Nephron progenitor cell (in vitro differentiated cells): ENCODE measurements around the gene MEX3A.
"Not testable (repeated sequence)": the region's sequence is repeated elsewhere in the genome, so short reads cannot be mapped to it uniquely, and the experiment has no call there.

ENCODE experiments used
- DNase-seq: peaks from one replicate; pipeline ENCODE4 v3.0.0; 2021
- H3K27ac Mint-ChIP-seq: 2 replicates; pipeline ENCODE4 v1.8.0; 2021; ENCODE audit warnings: mild to moderate bottlenecking, moderate library complexity, mixed read lengths
- H3K27me3 Mint-ChIP-seq: 2 replicates; pipeline ENCODE4 v1.8.0; 2021; ENCODE audit warnings: mild to moderate bottlenecking, low read depth, mixed read lengths; ENCODE audit not compliant: poor library complexity
- H3K36me3 Mint-ChIP-seq: 2 replicates; pipeline ENCODE4 v1.8.0; 2021; ENCODE audit warnings: low read depth, mixed read lengths
- H3K4me1 Mint-ChIP-seq: 2 replicates; pipeline ENCODE4 v1.8.0; 2021; ENCODE audit warnings: mixed read lengths
- H3K4me3 Mint-ChIP-seq: 2 replicates; pipeline ENCODE4 v1.8.0; 2021; ENCODE audit warnings: mild to moderate bottlenecking, moderate library complexity, mixed read lengths
- H3K9me3 Mint-ChIP-seq: 2 replicates; pipeline ENCODE4 v1.8.0; 2021; ENCODE audit warnings: mild to moderate bottlenecking, moderate library complexity, mixed read lengths
- TF ChIP-seq, protein P1 (sequence below): fragments of 200-600 bp; sonication (generic); IDR thresholded peaks from 2 replicates; pipeline ENCODE4 v1.5.0; 2021; ENCODE audit warnings: antibody characterized with exemption

Gene MEX3A

DNA sequence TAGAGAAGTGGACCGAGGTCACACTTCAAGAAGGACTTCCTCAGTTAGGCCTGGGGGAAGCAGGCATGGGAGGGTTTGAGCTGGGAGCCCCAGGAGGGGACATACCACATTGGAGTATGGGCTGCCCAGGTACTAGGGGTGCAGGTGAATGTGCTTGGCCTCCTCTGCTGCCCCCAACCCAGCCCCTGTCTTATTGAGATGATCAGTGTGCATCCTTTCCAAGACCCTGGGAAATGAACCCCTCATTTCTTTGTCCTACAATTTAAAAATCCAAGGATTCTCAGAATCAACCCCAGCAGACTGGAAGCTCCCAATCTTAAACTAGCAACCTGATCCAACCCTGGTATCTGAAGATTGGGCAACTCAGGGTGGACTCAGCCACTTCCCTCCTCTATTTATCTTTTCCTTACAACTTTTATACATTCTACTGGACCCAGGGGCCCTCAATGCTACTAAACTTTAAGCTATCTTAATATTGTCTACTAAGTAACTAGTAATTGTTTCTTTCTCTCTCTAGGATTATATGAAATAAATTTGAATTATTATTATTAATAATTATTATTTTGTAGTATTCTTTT, 9.1 kb downstream of the MEX3A start:
- Mint-ChIP-seq H3K4me1 (peaks cover 84% of the 10 kb centered on the region), H3K4me3 (peak overlapping the region; percentile 79), H3K27me3 (no peaks in the 10 kb centered on the region), H3K36me3 (peaks cover 35% of the 10 kb centered on the region), H3K27ac (peak overlapping the region; percentile 76), H3K9me3 (no peaks in the 10 kb centered on the region)
- TF ChIP-seq, protein P1, sequence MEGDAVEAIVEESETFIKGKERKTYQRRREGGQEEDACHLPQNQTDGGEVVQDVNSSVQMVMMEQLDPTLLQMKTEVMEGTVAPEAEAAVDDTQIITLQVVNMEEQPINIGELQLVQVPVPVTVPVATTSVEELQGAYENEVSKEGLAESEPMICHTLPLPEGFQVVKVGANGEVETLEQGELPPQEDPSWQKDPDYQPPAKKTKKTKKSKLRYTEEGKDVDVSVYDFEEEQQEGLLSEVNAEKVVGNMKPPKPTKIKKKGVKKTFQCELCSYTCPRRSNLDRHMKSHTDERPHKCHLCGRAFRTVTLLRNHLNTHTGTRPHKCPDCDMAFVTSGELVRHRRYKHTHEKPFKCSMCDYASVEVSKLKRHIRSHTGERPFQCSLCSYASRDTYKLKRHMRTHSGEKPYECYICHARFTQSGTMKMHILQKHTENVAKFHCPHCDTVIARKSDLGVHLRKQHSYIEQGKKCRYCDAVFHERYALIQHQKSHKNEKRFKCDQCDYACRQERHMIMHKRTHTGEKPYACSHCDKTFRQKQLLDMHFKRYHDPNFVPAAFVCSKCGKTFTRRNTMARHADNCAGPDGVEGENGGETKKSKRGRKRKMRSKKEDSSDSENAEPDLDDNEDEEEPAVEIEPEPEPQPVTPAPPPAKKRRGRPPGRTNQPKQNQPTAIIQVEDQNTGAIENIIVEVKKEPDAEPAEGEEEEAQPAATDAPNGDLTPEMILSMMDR: no peak
- DNase-seq: no peak

DNA sequence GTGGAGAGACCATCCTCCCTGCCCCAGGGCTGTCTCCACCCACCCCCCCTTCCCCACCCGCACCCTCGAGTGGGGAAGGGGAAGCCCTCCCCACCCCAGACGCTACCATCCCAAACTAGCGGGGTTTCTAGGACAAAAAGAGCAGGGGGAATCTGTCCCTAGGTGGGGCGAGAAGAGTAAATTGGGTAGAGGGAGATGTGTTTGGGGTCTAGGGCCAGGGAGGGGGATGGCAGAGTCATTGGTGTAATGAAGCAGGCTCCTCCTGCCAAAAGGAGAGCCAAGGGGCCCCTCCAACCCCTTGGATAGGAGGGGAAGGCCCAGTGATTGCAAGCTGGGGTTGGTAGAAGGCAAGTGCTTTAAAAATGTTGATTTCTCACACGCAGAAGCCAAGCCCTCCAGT, 10.0 kb downstream of the MEX3A start:
- Mint-ChIP-seq H3K27ac (peak overlapping the region; percentile 76), H3K36me3 (peaks cover 29% of the 10 kb centered on the region), H3K27me3 (no peaks in the 10 kb centered on the region), H3K4me1 (peaks cover 78% of the 10 kb centered on the region), H3K4me3 (peak overlapping the region; percentile 79), H3K9me3 (no peaks in the 10 kb centered on the region)
- TF ChIP-seq, protein P1: no peak
- no peak for DNase-seq

DNA sequence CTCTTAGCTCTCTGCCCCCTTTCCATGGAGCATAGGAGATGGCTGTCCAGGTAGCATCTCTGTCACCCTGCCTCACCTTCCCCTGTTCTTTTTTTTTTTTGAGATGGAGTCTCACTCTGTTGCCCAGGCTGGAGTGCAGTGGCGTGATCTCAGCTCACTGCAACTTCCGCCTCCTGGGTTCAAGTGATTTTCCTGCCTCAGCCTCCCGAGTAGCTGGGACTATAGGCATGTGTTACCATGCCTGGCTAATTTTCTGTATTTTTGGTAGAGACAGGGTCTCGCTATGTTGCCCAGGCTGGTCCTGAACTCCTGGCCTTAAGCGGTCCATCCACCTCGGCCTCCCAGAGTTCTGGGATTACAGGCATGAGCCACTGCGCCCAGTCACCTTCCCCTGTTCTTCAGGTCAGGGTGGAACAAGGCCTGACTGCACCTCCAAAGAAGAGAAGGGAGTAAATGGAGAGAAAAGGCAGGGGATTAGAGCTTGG, 10.9 kb downstream of the MEX3A start:
- peaks cover 29% of the 10 kb centered on the region for H3K36me3 Mint-ChIP-seq
- peak overlapping the region; percentile 71 for H3K27ac Mint-ChIP-seq

DNA sequence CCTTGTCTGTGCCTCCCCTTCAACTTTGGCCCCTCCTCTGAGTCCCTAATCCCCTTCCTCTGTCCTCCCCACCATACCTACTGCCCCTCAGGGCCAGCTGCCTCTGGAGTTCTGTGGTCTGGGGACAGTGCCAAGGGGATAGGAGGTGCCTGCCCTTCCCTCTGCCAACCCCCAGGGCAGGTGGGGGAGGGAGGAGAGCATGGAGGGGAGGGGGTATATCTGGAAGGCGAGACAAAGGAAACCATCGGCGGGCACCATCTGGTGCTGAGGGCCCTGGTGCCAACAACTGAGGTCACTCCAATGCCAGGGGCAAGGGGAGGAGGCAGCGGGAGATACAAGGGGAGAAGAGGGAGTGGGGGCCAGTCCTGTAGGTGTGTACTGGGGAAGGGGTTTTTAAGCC, 11.7 kb downstream of the MEX3A start:
- H3K36me3 Mint-ChIP-seq: peaks cover 26% of the 10 kb centered on the region
- no peak for DNase-seq
- no peak overlapping the region for H3K4me3 Mint-ChIP-seq
- H3K4me1 Mint-ChIP-seq: peaks cover 74% of the 10 kb centered on the region
- H3K9me3 Mint-ChIP-seq: no peaks in the 10 kb centered on the region
- H3K27ac Mint-ChIP-seq: peak overlapping the region; percentile 86
- TF ChIP-seq, protein P1: no peak
- H3K27me3 Mint-ChIP-seq: no peaks in the 10 kb centered on the region

More for the DNA sequence above, 10.9 kb downstream of the MEX3A start:
- not testable (repeated sequence) for H3K27me3 Mint-ChIP-seq, DNase-seq, H3K9me3 Mint-ChIP-seq
- H3K4me1 Mint-ChIP-seq: peaks cover 74% of the 10 kb centered on the region
- peak overlapping the region; percentile 55 for H3K4me3 Mint-ChIP-seq

DNA sequence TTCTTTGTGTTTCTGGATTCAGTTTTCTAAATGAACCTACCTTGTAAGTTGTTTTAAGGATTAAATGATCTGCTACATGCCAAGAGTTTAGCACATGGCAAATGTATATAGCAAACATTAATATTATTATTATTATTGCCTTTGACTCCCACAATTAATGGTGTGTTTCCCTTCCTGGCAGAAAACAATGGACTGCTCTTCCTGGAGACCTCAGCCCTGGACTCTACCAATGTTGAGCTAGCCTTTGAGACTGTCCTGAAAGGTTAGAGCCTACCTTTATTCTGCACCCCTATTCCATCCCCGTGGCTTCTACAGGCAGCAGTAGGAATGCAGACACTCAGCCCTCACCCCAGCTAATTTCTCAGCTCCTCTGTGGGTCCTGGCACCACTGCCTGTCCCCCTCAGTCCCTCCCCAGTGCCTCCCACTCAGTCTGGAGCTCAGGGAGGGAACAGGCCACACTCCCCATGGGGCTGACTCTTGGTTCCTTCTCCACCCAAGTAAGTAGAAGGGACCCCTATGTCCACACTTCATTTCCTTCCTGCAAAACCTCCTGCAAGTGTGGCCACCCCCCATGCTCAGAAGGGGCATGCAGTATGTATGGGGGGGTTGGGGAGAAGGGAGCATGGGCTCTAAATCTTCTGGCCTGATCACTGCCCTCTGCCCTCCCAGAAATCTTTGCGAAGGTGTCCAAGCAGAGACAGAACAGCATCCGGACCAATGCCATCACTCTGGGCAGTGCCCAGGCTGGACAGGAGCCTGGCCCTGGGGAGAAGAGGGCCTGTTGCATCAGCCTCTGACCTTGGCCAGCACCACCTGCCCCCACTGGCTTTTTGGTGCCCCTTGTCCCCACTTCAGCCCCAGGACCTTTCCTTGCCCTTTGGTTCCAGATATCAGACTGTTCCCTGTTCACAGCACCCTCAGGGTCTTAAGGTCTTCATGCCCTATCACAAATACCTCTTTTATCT, 12.5 kb downstream of the MEX3A start:
- H3K36me3 Mint-ChIP-seq: peaks cover 20% of the 10 kb centered on the region
- peak overlapping the region; percentile 86 for H3K27ac Mint-ChIP-seq
- H3K27me3 Mint-ChIP-seq: no peaks in the 10 kb centered on the region
- TF ChIP-seq, protein P1: no peak
- H3K9me3 Mint-ChIP-seq: no peaks in the 10 kb centered on the region
- DNase-seq: no peak
- no peak overlapping the region for H3K4me3 Mint-ChIP-seq
- peaks cover 74% of the 10 kb centered on the region for H3K4me1 Mint-ChIP-seq

DNA sequence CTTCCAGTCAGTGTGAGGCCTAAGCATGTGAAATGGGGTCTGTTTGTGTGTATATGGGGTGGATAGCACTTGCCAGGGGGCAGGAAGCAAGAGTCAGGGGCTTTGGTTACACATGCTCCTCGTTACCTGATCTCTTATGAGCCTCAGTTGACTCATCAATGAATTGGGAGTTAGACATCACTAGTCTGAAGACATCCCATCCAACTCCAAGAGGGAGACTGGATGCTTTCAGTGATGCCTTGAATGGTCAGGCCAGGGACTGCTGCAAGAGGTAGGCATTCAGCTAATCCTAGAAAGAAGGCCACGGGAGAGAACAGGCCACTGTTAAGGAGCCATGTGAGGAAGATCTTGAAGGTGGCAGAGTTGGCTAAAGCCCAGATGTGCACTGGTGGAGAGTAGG, 15.0 kb downstream of the MEX3A start:
- Mint-ChIP-seq H3K27ac (peak overlapping the region; percentile 82), H3K27me3 (peaks cover 1% of the 10 kb centered on the region), H3K36me3 (peaks cover 10% of the 10 kb centered on the region), H3K4me3 (no peak overlapping the region), H3K9me3 (no peaks in the 10 kb centered on the region), H3K4me1 (peaks cover 55% of the 10 kb centered on the region)
- DNase-seq: no peak
- TF ChIP-seq, protein P1: no peak
